OCI-LY1 (cell line): Measurements from ENCODE around the gene NIM1K.

Source experiments
- EZH2 ChIP-seq: fragments of 200-600 bp; sonication (generic), shearing (Covaris generic); IDR thresholded peaks from 2 replicates; pipeline ENCODE4 v1.8.0; 2017; ENCODE audit warnings: borderline replicate concordance, mixed run types, mild to moderate bottlenecking, antibody characterized with exemption, low read length, moderate library complexity, mixed read lengths
- TF ChIP-seq, protein P1 (sequence below): fragments of 200-600 bp; sonication (generic), shearing (Covaris generic); IDR thresholded peaks from 2 replicates; pipeline ENCODE4 v1.5.1; 2017; ENCODE audit warnings: mild to moderate bottlenecking, antibody characterized with exemption, low read length, moderate library complexity, mixed read lengths

DNA sequence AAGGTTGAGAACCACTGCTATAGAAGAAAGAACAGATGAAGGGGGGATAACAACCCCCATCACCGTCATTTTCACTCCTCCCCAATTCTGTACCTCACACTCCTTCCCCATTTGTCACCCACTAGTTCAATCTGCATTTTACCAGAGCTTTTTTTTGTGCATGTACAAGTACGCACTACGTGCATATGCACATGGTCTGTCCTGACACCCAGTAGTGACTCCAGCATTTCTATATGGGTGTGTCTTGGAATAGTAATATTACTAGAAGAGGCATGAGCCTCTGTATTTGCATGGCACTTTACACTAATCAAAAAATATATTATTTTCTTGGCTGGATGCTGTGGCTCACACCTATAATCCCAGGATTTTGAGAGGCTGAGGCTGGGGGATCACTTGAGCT lies 38.7 kb downstream of the NIM1K start:
- TF ChIP-seq, protein P1, sequence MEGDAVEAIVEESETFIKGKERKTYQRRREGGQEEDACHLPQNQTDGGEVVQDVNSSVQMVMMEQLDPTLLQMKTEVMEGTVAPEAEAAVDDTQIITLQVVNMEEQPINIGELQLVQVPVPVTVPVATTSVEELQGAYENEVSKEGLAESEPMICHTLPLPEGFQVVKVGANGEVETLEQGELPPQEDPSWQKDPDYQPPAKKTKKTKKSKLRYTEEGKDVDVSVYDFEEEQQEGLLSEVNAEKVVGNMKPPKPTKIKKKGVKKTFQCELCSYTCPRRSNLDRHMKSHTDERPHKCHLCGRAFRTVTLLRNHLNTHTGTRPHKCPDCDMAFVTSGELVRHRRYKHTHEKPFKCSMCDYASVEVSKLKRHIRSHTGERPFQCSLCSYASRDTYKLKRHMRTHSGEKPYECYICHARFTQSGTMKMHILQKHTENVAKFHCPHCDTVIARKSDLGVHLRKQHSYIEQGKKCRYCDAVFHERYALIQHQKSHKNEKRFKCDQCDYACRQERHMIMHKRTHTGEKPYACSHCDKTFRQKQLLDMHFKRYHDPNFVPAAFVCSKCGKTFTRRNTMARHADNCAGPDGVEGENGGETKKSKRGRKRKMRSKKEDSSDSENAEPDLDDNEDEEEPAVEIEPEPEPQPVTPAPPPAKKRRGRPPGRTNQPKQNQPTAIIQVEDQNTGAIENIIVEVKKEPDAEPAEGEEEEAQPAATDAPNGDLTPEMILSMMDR, result no peak
- no peak for TF ChIP-seq EZH2
